ENCODE data around the gene URB2. TPM values are rescaled to one million over a fixed set of nuclear protein-coding genes. Genes with fewer than 3 reads are reported as not detected.

URB2 gene
- total RNA-seq, 1 experiment from 2014 or later, result 53.2 TPM

GRCh38 chr1:229627003-229627402 is 956 bp downstream of the URB2 start:
- H2BK20ac ChIP-seq (ENCODE audit: low read depth, low read length, poor library complexity, severe bottlenecking), result no peak overlapping the region
- no peak overlapping the region for H2AK5ac ChIP-seq (ENCODE audit: insufficient read length, low read length)
- no peak overlapping the region for H4K5ac ChIP-seq (ENCODE audit: insufficient read length, low read depth, low read length)
- no peak overlapping the region for H2BK12ac ChIP-seq (ENCODE audit: insufficient read length, low read depth, low read length)
- no CpG with 5 or more reads among the region's 4 CpGs for WGBS (ENCODE audit: extremely low coverage, insufficient read length, low lambda C conversion rate)
- H2BK15ac ChIP-seq (ENCODE audit: low read depth, low read length), result no peak overlapping the region
- H3K4me3 Mint-ChIP-seq, result peak overlapping the region; percentile 99 to 100
- no peaks in the 10 kb centered on the region for H3K27me3 ChIP-seq (ENCODE audit: insufficient read depth, low read length)
- H3K14ac ChIP-seq (ENCODE audit: insufficient read depth, low read length), result no peak overlapping the region
- H3K4me1 Mint-ChIP-seq, result peaks cover 25 to 32% of the 10 kb centered on the region in 2 experiments
- no peaks in the 10 kb centered on the region for H3K27me3 Mint-ChIP-seq (ENCODE audit: low read depth)
- no peak for DNase-seq
- H3K23ac ChIP-seq (ENCODE audit: insufficient read length, low read depth, low read length), result no peak overlapping the region
- no peak overlapping the region for H3K56ac ChIP-seq (ENCODE audit: insufficient read length, low read depth, low read length)
- no peak overlapping the region for H3K27ac Mint-ChIP-seq
- H3K9me3 Mint-ChIP-seq, result no peaks in the 10 kb centered on the region
- H3K4ac ChIP-seq (ENCODE audit: low read depth, low read length), result no peak overlapping the region
- peaks cover 50% of the 10 kb centered on the region for H3K79me2 ChIP-seq (ENCODE audit: insufficient read depth, low read length)
- H3T11ph ChIP-seq (ENCODE audit: low read length), result no peak overlapping the region
- H3K36me3 Mint-ChIP-seq (ENCODE audit: insufficient read depth in 1 of 3, low read depth in 3 of 3), result peaks cover 6 to 37% (median 20%) of the 10 kb centered on the region in 3 experiments; a peak in 6 of 7 replicates
- H4K20me1 ChIP-seq (ENCODE audit: control insufficient read depth, insufficient read depth, insufficient read length), result no peaks in the 10 kb centered on the region
- H3K9me3 ChIP-seq (ENCODE audit: control insufficient read depth, low read depth, low read length), result no peaks in the 10 kb centered on the region
- no peak overlapping the region for H3K9ac ChIP-seq (ENCODE audit: extremely low read depth, insufficient read length, low read length)
- no peak overlapping the region for H3K18ac ChIP-seq (ENCODE audit: insufficient read length, low read depth, low read length)
- no peak overlapping the region for H3K27ac ChIP-seq (ENCODE audit: insufficient read length, low read depth, low read length)
- H4K91ac ChIP-seq (ENCODE audit: insufficient read length, low read depth, low read length), result no peak overlapping the region
- no peak overlapping the region for H2AFZ ChIP-seq (ENCODE audit: low read length)
- peaks cover 4% of the 10 kb centered on the region; the same call in 1 of the 2 replicates for H3K4me1 ChIP-seq (ENCODE audit: insufficient read depth, low read length)
- H3K23me2 ChIP-seq (ENCODE audit: insufficient read length, low read depth, low read length, poor library complexity, severe bottlenecking), result peaks cover 10% of the 10 kb centered on the region
- no peaks in the 10 kb centered on the region for H3K79me1 ChIP-seq (ENCODE audit: insufficient read depth, low read depth, low read length, poor library complexity, severe bottlenecking)
- TF ChIP-seq, protein P1, sequence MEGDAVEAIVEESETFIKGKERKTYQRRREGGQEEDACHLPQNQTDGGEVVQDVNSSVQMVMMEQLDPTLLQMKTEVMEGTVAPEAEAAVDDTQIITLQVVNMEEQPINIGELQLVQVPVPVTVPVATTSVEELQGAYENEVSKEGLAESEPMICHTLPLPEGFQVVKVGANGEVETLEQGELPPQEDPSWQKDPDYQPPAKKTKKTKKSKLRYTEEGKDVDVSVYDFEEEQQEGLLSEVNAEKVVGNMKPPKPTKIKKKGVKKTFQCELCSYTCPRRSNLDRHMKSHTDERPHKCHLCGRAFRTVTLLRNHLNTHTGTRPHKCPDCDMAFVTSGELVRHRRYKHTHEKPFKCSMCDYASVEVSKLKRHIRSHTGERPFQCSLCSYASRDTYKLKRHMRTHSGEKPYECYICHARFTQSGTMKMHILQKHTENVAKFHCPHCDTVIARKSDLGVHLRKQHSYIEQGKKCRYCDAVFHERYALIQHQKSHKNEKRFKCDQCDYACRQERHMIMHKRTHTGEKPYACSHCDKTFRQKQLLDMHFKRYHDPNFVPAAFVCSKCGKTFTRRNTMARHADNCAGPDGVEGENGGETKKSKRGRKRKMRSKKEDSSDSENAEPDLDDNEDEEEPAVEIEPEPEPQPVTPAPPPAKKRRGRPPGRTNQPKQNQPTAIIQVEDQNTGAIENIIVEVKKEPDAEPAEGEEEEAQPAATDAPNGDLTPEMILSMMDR (conservative IDR thresholded peaks at IDR 0.05), result no peak
- H3K4me2 ChIP-seq (ENCODE audit: insufficient read depth, insufficient read length, low read length), result peak overlapping the region; percentile 67
- H2BK5ac ChIP-seq (ENCODE audit: insufficient read length, low read length), result no peak overlapping the region
- H4K8ac ChIP-seq (replicated peaks; ENCODE audit: insufficient read length, low read depth, low read length), result no peak overlapping the region
- H2BK120ac ChIP-seq (ENCODE audit: low read depth, low read length, poor library complexity, severe bottlenecking), result no peak overlapping the region

All from H9 (cell line).